SK-N-SH (cell line): ENCODE results near the gene TM6SF1.

Source experiments
- CTCF ChIP-seq: fragments of 200-600 bp; sonication (generic); IDR thresholded peaks from 2 replicates; pipeline ENCODE4 v1.6.1; 2017; ENCODE audit warnings: antibody characterized with exemption, mild to moderate bottlenecking, moderate library complexity
- EP300 ChIP-seq, 2 experiments: IDR thresholded peaks; 2 replicates each; pipeline versions ENCODE4 v1.4.0 to v1.6.1; 2012; ENCODE audit warnings: borderline replicate concordance in 1 of 2, low read depth in 1 of 2, low read length in 1 of 2
- EZH2phosphoT487 ChIP-seq: fragments of 200-600 bp; sonication (generic); IDR thresholded peaks from 2 replicates; pipeline ENCODE4 v1.6.1; 2017; ENCODE audit warnings: low read depth, mixed run types, mild to moderate bottlenecking, antibody characterized with exemption, moderate library complexity, borderline replicate concordance
- FOSL2 ChIP-seq: IDR thresholded peaks from 2 replicates; pipeline ENCODE4 v1.4.0; 2012; ENCODE audit warnings: low read depth, mild to moderate bottlenecking, moderate library complexity, borderline replicate concordance
- FOXJ3 ChIP-seq: sonication (generic); formaldehyde crosslinking; IDR thresholded peaks from 2 replicates; pipeline ENCODE4 v1.5.1; 2020; ENCODE audit warnings: mild to moderate bottlenecking, missing genetic modification reagents
- GABPA ChIP-seq: IDR thresholded peaks from 2 replicates; pipeline ENCODE4 v1.4.0; 2012; ENCODE audit warnings: low read depth, mild to moderate bottlenecking
- MEF2A ChIP-seq: IDR thresholded peaks from 2 replicates; pipeline ENCODE4 v1.4.0; 2012; ENCODE audit warnings: low read depth, borderline replicate concordance
- MXI1 ChIP-seq: IDR thresholded peaks from 2 replicates; pipeline ENCODE4 v1.6.1; 2012; ENCODE audit warnings: mild to moderate bottlenecking, low read depth, low read length, improper control_type of control experiment
- NRF1 ChIP-seq: IDR thresholded peaks from 2 replicates; pipeline ENCODE4 v1.6.1; 2012; ENCODE audit warnings: low read depth, mild to moderate bottlenecking, low read length
- POLR2AphosphoS5 ChIP-seq: IDR thresholded peaks from 2 replicates; pipeline ENCODE4 v1.6.1; 2012; ENCODE audit warnings: low read depth, low read length
- RAD21 ChIP-seq: IDR thresholded peaks from 2 replicates; pipeline ENCODE4 v1.6.1; 2012; ENCODE audit warnings: mild to moderate bottlenecking, low read length
- RFX5 ChIP-seq: IDR thresholded peaks from 2 replicates; pipeline ENCODE4 v1.6.1; 2012; ENCODE audit warnings: mild to moderate bottlenecking, improper control_type of control experiment, low read length
- RXRA ChIP-seq: IDR thresholded peaks from 2 replicates; pipeline ENCODE4 v1.4.0; 2012; ENCODE audit warnings: low read depth, mild to moderate bottlenecking, borderline replicate concordance
- USF2 ChIP-seq: fragments of 150-350 bp; IDR thresholded peaks from 2 replicates; pipeline ENCODE4 v1.6.1; 2017; ENCODE audit warnings: antibody characterized with exemption, low read length, low read depth, borderline replicate concordance

GRCh38 chr15:83106994-83107840, at the start of gene TM6SF1:
- TF ChIP-seq EP300 (IDR thresholded peaks at IDR 0.05; ENCODE audit: borderline replicate concordance in 1 of 2, low read depth in 1 of 2, low read length in 1 of 2) (no peak), RFX5 (no peak), EZH2phosphoT487 (no peak), CTCF (no peak), GABPA (no peak), NRF1 (no peak), FOXJ3 (CRISPR knock-in tag) (no peak), MEF2A (no peak), RXRA (no peak), POLR2AphosphoS5 (no peak), USF2 (no peak), FOSL2 (no peak), MXI1 (no peak), RAD21 (no peak)
